Adipose tissue (tissue), 3 donors: Measurements from ENCODE around the gene ADARB1. TPM values are rescaled to one million over a fixed set of nuclear protein-coding genes. Genes with fewer than 3 reads are reported as not detected.

Source experiments
- H3K27ac ChIP-seq: one replicate; pipeline ENCODE4 v1.5.1; 2013; ENCODE audit warnings: low read depth, low read length
- WGBS, 3 donors: extraction: QIAGEN DNeasy Blood & Tissue Kit; methylation state at CpG; one replicate each; pipeline ENCODE4 v1.1.7; 2013; 5-methylcytosine and 5-hydroxymethylcytosine counted together
- polyA plus RNA-seq, 3 donors: library from polyadenylated mRNA; stranded (reverse); fragments of 200-250 nt; gene quantifications; one replicate each; pipeline ENCODE4 v1.2.3, GENCODE V29; 2013
- donor health status: healthy with polysubstance abuse.
- donor health status: Bipolar disorder and iron deficiency.
- donor health status: healthy.

Gene ADARB1
- polyA plus RNA-seq, 3 donors: 2.7 to 17.9 (median 13.0) TPM

DNA sequence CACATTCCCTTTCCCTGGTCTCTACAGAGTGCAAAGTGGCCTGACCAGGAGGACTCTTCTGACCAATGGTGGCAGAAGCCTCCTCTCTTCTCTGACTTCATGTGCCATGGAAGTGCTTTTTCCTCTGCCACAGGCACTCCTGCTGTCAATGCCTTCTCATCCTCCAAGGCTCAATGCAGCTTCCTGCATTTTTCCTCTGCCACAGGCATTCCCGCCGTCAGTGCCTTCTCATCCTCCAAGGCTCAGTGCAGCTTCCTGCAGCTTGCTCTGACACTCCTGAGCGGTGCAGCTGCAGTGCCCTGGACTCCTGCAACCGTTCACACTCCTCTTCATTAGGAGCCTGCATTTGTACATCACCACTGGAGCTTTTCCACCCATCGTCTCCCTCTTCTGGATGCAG is 4.7 kb upstream of the ADARB1 start:
- H3K27ac ChIP-seq: no peak overlapping the region
- 82 to 84% (median 82%) methylated on average over 5 of the region's 5 CpGs for WGBS, 3 donors

DNA sequence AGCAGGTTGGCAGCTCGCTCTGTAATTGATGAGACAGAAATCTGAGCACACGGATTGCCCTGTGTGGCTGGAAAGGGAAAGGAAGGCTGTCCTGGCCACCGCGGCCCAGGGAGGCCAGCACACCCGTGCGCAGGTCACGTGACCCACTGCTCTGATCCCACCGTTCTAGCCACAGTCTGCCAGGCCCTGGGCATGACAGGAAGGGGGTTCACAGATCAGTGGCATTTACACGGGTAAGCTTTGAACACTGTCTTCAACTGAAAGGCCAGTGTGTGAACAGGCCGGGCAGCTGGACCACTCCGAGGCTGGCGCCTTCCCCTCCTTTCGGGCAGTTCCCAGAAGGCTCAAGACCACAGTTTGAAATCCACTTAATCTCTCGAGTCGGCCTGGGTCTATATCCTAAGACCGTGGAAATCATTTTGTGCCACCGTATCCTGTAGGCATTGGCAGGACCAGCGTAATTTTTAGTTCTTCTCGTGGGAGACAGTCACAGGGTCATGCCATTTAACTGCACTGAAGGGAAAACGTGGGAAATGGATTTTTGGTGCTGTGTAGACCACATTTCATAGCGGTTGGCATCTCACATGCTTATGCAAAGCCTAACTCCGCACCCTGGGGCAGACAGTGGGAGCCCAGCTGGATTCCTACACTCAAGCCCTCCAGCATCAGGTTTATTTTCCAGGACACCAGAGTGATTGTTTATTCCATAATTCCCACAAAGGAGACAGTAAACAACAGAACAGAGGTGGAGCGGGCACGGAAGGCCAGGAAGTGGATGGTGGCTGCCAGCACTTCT is 3.1 kb upstream of the ADARB1 start:
- H3K27ac ChIP-seq: no peak overlapping the region
- 85 to 92% (median 89%) methylated on average over 23 to 24 of the region's 24 CpGs for WGBS, 3 donors

DNA sequence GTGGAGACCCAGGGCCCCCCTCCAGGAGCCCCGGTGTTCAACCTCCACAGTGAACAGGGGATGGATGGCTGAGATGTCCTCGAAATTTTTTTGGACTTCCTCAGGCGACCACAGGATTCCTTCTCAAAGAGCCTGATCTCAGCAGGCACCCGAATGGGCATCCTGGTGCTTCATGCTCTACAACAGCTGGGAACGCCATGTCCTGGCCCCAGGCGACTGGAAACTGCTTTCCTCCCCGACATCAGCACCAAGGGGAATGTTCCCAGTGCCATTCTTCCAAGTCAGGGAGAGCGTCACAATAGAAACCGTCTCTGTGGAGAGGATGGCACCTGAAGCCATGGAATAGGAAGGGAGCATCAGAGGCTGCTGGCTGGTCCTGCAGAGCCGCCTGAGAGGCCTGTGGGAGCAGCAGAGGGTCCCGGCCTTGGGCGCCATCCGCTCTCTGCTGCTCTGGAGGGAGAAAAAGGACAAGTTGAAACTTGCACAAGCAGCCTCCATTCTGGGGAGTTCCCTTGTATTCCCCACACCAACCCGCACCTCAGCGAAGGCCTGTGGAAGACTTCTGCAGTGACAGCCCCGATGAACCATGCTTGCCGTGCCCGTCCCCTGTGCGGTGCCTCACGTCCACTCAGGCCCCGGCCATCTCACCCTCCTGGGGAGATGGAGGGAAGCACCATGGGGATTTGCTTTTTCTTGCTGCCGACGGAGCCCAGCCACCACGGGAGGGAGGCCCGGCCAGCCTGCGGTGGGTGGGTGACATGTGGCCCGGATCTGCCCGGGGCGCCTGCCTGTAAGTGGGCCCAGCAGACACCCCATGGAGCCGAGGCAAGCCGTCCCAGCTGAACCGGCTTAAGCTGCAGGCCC is 2.3 kb upstream of the ADARB1 start:
- 92 to 94% (median 94%) methylated on average over 32 of the region's 32 CpGs for WGBS, 3 donors
- no peak overlapping the region for H3K27ac ChIP-seq

DNA sequence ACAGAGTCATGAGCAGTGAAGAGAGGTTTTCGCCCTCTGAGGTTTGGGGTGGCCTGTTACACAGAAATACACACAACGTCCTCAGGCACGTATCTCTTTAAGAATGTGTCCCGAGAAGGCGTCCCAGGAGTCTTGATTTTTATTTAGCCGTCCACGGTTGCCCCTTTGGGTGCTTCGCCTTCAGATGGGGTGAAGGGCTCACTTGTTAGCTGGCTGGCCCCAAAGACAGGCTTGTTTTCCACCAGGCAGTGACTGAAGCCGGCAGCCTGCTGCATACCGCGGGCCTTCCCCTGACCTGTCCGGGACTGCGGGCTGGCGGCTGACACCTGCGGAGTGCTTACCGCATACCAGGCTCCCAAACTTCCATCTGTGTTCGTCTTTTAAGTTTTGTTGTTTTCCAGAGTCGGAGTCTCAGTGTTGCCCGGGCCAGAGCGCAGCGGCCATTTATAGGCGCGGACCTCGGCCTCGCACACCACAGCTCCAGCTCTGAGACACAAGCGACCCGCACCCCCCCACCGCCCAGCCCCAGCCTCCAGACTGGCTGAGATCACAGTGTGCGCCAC is 1.6 kb upstream of the ADARB1 start:
- no peak overlapping the region for H3K27ac ChIP-seq
- 89 to 93% (median 93%) methylated on average over 29 of the region's 29 CpGs for WGBS, 3 donors

- H3K27ac ChIP-seq: no peak overlapping the region
- WGBS, 3 donors: 15 to 23% (median 22%) methylated on average over 24 to 42 of the region's 42 CpGs
Observed at GRCh38 chr21:45073301-45074047, 906 bp upstream of the ADARB1 start.

DNA sequence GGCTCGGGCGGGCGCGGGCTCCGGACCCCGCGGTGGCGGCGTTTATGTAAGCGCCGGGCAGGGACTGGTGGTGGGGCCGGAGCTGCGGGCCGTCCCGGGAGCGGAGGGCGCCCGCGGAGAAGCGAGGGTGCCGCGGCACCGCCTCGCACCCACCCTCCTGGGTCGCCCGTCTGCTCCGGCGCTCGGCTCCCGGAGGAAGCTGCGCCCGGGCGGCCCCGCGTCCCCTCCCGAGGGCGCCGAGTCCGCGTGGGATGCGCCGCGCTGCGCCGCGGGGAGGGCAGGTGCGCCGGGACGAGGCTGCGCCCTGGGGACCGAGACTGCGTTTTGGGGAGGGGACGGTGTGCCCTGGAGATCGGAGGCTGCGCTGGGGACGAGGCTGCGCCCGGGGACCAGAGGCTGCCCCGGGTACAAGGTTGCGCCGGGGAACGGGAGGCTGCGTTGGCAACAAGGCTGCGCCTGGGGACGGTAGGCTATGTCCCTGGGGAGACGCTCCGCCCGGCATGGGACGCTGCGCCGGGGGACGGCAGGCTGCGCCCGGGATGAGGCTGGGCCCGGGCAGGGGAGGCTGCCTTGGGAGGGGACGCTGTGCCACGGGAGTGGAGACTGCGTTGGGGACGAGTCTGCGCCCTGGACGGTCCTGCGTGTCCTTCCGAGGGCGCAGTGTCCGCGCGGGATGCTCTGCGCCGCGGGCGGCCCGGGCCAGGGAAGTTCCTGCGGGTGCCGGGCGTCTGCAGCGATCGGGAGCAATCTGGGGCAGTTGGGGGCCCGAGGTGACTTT is 627 bp downstream of the ADARB1 start:
- no peak overlapping the region for H3K27ac ChIP-seq
- WGBS, 3 donors: 1% methylated on average over 60 to 98 of the region's 98 CpGs

DNA sequence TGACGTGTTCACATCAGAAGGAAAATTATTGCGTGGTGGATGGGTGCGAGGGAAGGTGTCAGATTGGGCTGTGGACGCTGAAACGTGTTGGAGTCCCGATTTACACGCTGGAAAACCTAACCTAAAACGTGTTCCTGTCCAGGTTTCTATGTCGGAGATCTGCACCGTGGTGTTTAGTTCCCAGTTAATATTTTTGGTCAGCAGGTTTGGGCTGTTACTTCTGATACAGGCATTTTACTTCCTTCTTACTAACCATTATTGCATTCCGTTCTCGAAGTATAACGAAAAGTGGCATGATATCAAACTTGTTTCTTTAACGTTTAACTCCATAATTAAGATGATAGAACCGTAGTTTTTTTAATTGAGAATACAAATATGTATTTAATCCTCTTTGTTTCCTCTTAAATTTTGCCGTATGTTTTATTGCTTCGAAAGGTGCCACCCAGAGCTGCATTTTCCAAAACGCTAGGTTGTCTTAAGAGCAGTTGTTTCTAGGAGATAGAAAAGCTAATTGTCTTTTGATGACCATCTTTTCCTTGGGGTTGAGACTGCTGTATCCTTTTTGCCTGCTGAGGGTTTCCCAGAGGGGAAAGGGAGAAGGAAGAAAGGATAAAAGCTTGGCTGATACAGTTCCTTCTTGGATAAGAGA is 1.3 kb downstream of the ADARB1 start:
- WGBS, 3 donors: 28 to 46% (median 30%) methylated on average over 18 of the region's 18 CpGs
- no peak overlapping the region for H3K27ac ChIP-seq

- H3K27ac ChIP-seq: no peak overlapping the region
- 64 to 82% (median 70%) methylated on average over 8 of the region's 8 CpGs for WGBS, 3 donors
Observed at GRCh38 chr21:45076245-45076711, 1.9 kb downstream of the ADARB1 start.

- WGBS, 3 donors: 72 to 88% (median 78%) methylated on average over 5 of the region's 5 CpGs
- H3K27ac ChIP-seq: no peak overlapping the region
Observed at GRCh38 chr21:45078371-45078770, 4.0 kb downstream of the ADARB1 start.

- H3K27ac ChIP-seq: no peak overlapping the region
- 59 to 91% (median 69%) methylated on average over 2 of the region's 2 CpGs for WGBS, 3 donors
Observed at GRCh38 chr21:45078877-45079281, 4.5 kb downstream of the ADARB1 start.

DNA sequence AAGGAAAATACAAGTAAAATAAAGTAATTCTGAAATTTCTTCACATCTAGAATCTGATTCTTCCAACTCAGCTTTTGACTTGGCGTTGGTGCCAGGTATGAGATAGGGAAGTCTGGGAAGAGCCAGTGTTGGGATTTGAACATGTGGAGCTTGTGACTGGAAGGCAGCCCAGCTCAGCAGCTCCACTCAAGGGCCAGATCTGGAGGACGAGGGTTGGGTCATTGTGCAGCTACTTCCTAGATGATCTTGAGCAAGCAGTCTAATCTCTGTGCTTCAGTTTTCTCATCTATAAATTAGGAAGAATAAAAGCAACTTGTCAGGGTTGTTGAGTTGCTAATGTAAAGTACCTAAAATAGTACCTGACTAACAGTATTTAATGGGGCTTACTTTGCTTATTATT is 5.0 kb downstream of the ADARB1 start:
- 51 to 60% (median 60%) methylated on average over 2 of the region's 2 CpGs for whole genome bisulfite sequencing, 3 donors
- H3K27ac ChIP-seq: no peak overlapping the region

DNA sequence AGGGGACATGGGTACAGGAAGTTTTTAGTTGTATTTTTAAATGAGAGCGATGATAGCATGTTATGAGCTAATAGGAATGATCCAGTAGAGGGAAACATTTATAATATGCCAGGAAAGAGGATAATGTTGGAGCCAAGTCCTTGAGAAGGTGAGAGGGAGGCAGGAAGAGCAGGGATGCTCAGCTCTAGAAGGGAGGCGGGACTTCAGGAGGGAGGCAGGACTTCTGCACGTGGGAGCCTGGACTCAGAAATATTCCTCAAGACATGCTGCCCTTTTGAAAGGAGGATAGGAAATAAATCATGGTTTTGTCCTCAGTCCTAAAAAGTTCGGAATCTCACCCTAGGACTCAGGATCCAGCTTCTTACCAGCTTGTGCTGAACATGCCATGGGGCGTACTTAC is 5.9 kb downstream of the ADARB1 start:
- 78 to 83% (median 81%) methylated on average over 5 of the region's 5 CpGs for WGBS, 3 donors
- H3K27ac ChIP-seq: no peak overlapping the region

- WGBS, 3 donors: 59 to 86% (median 59%) methylated on average over 8 of the region's 8 CpGs
- H3K27ac ChIP-seq: no peak overlapping the region
Observed at GRCh38 chr21:45080639-45081414, 6.4 kb downstream of the ADARB1 start.

DNA sequence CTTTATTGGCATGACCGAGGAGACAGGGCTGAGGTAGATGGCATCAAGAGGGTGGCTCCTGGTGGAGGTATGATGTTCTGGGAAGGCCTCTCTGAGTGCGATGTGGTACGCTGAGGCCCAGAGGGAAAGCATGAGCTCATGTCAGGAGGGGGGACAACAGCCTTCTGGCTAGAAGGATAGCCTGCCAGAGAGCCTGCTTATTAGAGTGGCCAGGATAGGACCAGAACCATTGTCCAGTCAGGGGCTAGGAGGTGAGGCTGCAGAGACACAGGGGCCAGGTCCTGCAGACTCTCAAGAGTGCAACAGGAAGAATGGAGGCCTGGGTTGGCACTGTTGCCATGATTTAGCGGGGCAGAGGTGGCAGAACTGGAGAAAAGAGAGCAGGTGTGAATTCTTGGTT is 7.3 kb downstream of the ADARB1 start:
- 80 to 98% (median 98%) methylated on average over 4 of the region's 4 CpGs for WGBS, 3 donors
- H3K27ac ChIP-seq: no peak overlapping the region

DNA sequence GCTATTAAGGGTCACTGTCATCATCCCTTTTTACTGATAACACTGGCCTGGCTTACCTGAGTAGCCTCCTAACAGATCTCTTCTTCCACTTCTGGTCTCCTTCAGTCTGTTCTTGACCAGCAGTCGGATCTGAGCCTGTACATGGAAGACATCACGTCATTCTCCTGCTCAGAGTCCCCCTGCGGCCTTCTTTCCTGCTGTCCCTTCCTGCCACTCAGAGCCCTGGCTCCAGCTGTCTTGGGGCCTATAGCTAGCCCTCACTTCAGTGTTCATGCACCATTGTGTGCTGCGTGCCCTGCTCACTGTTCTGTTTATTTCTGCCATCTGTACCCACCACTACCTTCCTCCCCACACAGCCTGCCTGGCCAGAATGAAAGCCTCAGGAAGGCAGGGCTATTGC is 8.4 kb downstream of the ADARB1 start:
- 72 to 85% (median 74%) methylated on average over 4 of the region's 4 CpGs for WGBS, 3 donors
- no peak overlapping the region for H3K27ac ChIP-seq

- no peak overlapping the region for H3K27ac ChIP-seq
- 80 to 90% (median 83%) methylated on average over 7 of the region's 7 CpGs for WGBS, 3 donors
Observed at GRCh38 chr21:45084121-45084520, 9.7 kb downstream of the ADARB1 start.
